ENCODE measurements around the gene KIAA1328.

GRCh38 chr18:36828630-36829361 is at the start of gene KIAA1328, which contains the start of gene TPGS2:
- TF ChIP-seq CTCF (IDR thresholded peaks at IDR 0.05) (peak; percentile 63), SMC3 (IDR thresholded peaks at IDR 0.05; ENCODE audit: low read depth, low read length) (peak; percentile 2; the same call in 1 of the 2 replicates), RAD21 (IDR thresholded peaks at IDR 0.05; ENCODE audit: low read length) (no peak), EP300 (IDR thresholded peaks at IDR 0.05; ENCODE audit: borderline replicate concordance in 1 of 2, low read depth in 1 of 2, low read length in 1 of 2) (peak in 1 of 2 experiments; percentile 11; a peak in 1 of 4 replicates), CHD2 (IDR thresholded peaks at IDR 0.05; ENCODE audit: low read length, partially characterized antibody) (peak; percentile 38)

All from SK-N-SH (cell line).